Epithelial cell of esophagus (primary cell): ENCODE measurements around the gene TENT5C.

Experiments used
- DNase-seq: peaks from one replicate; pipeline ENCODE4 v3.0.0; 2010; ENCODE audit warnings: low read depth
- H3K4me3 ChIP-seq: 2 replicates; pipeline ENCODE4 v1.5.1; 2011; ENCODE audit warnings: mild to moderate bottlenecking, low read length, control low read depth
- TF ChIP-seq, protein P1 (sequence below): IDR thresholded peaks from 2 replicates; pipeline ENCODE4 v1.5.1; 2011; ENCODE audit warnings: low read depth, mild to moderate bottlenecking, low read length, control low read depth, inconsistent platforms; ENCODE audit not compliant: insufficient read depth; ENCODE audit errors: missing control alignments

Gene TENT5C

DNA sequence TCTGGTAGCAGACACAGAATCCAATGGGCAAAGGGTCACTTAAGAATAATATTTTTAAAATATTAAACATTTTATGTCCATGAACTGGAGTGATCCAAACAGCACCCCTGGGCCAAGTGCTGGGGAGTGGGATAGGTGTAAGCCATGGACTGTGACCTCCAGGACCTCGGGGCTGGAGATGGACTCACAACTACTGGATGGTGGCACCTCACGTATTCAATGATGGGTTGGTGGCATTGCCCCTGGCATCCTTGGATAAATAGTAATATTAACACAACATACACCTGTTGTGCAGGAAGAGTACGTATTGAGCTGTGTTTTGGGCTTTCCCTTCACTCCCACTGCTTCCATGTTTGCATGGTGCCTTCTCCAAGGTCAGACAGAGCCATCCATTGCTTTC lies 39.3 kb upstream of the TENT5C start:
- no peak overlapping the region for H3K4me3 ChIP-seq
- TF ChIP-seq, protein P1, sequence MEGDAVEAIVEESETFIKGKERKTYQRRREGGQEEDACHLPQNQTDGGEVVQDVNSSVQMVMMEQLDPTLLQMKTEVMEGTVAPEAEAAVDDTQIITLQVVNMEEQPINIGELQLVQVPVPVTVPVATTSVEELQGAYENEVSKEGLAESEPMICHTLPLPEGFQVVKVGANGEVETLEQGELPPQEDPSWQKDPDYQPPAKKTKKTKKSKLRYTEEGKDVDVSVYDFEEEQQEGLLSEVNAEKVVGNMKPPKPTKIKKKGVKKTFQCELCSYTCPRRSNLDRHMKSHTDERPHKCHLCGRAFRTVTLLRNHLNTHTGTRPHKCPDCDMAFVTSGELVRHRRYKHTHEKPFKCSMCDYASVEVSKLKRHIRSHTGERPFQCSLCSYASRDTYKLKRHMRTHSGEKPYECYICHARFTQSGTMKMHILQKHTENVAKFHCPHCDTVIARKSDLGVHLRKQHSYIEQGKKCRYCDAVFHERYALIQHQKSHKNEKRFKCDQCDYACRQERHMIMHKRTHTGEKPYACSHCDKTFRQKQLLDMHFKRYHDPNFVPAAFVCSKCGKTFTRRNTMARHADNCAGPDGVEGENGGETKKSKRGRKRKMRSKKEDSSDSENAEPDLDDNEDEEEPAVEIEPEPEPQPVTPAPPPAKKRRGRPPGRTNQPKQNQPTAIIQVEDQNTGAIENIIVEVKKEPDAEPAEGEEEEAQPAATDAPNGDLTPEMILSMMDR: no peak
- no peak for DNase-seq

DNA sequence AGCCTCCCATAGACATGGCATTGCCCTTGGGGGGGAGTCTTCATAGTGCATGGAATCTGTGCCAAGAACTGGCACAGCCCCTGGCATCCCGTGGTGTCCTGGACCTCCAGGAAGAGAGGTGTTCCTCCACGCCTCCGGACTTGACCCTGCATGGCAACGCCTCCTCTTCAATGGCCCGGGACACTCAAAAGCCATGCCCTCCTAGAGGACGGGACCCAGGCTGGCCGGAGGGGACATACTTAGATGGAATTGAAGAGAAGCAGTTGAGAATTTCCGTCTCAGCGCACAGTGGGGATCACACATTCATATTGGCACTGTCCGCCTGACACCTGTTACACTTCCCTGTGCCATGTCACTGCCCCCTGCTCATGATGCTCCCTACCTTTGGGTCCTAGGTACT lies 38.4 kb upstream of the TENT5C start:
- H3K4me3 ChIP-seq: no peak overlapping the region
- TF ChIP-seq, protein P1: no peak
- no peak for DNase-seq

DNA sequence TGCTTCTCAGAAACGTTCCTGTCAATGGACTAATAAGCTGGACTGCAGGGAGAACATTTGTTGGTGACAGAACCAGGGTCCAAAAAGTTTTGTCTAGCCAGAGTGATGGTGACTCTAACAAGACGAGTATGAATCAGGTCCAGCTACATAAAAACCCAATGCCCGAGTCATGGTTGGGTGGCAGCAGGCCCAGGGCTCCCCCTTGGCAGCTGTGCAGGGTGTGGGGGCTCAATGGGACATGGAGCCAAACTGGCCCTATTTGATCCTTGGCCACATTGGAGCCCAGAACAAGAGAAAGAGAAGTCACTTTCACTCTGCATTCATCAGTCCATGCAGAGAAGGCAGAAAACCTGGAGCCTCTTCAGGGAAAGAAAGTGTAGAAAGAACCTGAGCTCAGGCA lies 37.9 kb upstream of the TENT5C start:
- TF ChIP-seq, protein P1: no peak
- DNase-seq: no peak
- H3K4me3 ChIP-seq: no peak overlapping the region

DNA sequence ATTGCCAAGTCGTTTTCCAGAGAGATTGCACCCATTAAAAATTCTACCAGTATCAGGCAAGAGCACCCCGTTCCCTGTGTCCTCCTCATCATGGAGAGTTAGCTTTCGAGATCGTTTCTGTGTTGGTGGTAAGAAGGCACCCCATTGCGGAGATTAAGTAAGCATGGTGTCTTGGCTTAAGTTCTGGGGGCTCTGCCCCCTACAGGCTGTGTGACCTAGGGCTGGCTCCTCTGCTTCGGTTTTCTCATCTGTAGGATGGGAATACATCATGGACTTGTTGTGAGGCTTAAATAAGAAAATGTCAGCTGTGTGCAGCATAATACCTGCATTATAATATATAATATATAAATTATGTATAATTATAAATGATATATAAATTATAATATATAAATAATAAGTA lies 36.8 kb upstream of the TENT5C start:
- H3K4me3 ChIP-seq: no peak overlapping the region
- TF ChIP-seq, protein P1: no peak
- DNase-seq: no peak

DNA sequence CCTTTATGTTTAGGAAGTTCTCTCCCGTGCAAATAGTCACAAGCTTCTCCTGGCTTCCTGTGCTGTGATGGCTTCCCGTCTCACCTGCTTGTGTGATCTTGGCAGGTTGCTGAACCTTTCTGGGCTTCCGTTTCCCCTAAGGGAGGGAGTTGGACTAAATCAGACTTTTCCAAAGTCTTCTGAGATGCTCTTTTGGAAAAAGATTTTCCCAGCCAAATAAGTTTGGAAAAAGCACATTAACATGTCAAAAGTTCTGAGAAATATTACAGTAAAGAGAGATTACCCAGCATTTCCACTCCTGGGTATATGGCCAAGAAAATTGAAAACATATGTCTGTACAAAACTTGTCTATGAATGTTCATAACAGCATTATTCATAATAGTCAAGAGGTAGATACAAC lies 36.0 kb upstream of the TENT5C start:
- H3K4me3 ChIP-seq: no peak overlapping the region
- TF ChIP-seq, protein P1: no peak
- DNase-seq: no peak

DNA sequence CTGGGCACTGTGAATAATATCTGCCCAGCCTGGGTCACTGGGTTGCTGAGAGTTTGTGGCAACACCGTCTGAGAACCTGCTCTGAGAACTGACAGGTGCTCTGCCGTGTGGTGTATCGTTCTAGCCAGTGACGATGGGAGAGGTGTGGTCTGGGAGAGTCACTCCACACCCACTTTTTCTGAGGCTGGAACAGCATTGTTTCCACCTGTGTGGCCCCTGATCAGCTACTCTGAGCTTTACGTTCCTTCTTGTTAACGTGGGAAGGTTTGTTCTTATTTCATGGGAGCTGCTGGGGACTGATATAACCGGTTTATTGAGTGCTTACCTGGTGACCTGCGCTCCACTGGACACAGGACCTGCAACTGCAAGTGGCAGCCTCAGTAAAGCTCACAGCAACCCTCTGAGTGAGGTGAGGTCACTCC lies 34.8 kb upstream of the TENT5C start:
- TF ChIP-seq, protein P1: no peak
- no peak overlapping the region for H3K4me3 ChIP-seq
- peak; percentile 35 for DNase-seq

DNA sequence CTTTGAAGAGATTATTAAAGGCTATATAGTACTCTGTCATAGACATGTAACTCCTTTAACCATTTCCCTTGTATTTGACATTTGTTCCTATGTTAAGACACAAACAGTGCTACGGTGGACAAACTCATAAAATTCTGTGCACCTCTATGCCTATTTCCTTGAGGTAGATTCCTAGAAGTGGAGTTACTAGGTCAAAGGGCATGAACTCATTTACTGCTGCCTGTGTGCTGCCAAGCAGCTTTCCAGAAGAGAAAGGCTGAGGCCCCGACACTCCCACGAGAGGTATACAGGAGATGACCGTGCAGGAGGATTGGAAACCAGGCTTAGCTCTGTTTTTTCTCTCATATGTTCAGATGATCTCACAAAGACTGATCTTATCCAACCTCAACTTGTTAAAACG lies 34.4 kb upstream of the TENT5C start:
- TF ChIP-seq, protein P1: no peak
- H3K4me3 ChIP-seq: no peak overlapping the region
- DNase-seq: no peak
